Measurements from ENCODE around the gene RETSAT.
"Not testable (repeated sequence)": the region's sequence is repeated elsewhere in the genome, so short reads cannot be mapped to it uniquely, and the experiment has no call there.

Gene RETSAT

GRCh38 chr2:85378257-85378656 is 23.9 kb upstream of the RETSAT start:
- no peak for DNase-seq

DNA sequence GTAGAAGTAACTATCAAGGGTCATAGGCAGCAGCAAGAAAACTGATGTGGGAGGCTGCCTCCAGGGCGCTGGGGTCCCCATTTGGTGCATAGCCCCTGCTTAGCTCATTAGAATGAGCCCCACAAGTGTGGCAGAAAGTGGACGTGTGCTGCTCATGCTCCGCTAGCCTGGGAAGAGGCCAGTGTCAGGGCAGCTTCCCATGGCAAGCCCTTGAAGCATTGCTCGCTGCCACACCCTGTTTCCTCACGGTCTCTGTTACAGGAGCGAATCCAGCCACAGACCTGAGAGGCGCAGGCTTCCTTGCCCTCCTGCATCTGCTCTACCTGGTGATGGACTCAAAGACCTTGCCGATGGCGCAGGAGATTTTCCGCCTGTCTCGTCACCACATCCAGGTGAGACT is 22.8 kb upstream of the RETSAT start:
- DNase-seq = no peak

DNA sequence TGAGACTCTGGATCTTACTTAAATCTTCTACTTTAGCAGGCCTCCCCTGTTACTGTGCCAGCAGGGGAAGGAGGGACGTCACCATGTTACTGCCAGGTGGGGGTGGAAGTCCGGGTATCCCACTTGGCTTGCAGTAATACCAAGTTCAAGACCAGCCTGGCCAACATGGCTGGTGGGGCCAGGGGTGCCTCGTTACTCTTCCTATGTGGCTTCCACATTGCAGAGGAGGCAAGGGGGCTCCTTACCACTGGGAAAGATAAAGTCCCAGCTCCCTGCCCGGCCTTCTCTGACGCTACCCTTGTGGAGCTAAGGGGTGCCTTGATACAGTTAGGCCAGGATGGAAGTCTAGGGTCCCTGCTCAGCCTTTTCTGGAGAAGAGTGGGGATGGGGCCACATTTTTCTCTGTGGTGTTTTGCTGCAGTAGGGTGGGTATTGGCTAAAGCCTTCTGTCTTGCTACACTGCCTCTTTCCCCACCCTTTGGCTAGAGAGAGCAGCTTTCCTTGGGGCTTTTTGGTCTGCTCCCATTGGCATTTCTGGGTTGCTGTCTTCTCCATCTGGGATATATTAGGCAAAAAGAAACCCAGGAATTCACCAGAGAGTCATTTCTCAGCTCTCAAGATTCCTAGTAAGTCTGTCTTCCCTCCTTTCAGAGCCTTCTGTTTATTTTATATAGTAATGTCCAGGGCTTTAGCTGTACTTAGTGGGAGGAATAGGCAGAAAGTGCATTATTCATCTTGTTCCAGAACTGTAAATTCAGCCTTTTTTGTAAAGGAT is 22.1 kb upstream of the RETSAT start:
- no peak for DNase-seq

DNA sequence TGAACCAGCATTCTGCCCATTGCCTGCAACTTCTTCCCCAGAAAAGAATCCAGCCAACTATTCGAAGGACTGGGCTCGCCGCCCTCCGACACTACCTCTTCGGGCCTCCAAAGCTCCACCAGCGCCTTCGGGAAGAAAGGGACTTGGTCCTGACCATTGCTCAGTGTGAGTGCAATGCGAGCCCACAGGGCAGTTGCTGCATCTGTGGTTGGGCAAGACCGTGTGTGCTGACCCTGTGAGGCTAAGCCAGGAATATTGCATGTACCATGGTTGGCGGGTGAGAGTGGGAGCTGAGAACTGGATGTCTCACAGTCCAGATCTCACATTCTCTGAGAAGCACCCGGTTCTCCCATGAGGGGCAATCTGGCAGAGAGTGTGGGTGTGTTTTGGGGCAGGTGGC is 16.7 kb upstream of the RETSAT start:
- DNase-seq = peak in 1 of 2 donors; percentile 35

DNA sequence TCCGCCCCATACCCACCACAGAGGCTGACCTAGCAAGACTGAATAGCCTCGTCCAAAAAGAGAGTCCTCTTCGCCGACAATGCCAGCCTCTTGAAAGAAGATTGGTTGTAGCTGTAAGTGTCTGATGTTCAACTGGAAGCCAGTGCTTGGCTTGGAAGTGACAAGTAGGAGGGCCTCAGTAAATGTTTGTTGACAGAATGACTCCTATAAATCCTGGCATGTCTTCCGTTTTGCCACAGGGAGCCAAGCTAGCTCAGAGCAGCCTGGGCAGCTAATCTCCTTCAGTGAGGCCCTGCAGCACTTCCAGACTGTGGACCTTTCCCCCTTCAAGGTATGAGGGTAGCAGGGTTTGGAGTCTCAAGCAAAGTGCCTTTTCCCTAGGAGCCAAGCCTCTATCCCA is 15.2 kb upstream of the RETSAT start:
- no peak for DNase-seq

GRCh38 chr2:85368921-85369320 is 14.6 kb upstream of the RETSAT start:
- DNase-seq = no peak

- DNase-seq = no peak
Observed at GRCh38 chr2:85367180-85367579, 12.9 kb upstream of the RETSAT start.

DNA sequence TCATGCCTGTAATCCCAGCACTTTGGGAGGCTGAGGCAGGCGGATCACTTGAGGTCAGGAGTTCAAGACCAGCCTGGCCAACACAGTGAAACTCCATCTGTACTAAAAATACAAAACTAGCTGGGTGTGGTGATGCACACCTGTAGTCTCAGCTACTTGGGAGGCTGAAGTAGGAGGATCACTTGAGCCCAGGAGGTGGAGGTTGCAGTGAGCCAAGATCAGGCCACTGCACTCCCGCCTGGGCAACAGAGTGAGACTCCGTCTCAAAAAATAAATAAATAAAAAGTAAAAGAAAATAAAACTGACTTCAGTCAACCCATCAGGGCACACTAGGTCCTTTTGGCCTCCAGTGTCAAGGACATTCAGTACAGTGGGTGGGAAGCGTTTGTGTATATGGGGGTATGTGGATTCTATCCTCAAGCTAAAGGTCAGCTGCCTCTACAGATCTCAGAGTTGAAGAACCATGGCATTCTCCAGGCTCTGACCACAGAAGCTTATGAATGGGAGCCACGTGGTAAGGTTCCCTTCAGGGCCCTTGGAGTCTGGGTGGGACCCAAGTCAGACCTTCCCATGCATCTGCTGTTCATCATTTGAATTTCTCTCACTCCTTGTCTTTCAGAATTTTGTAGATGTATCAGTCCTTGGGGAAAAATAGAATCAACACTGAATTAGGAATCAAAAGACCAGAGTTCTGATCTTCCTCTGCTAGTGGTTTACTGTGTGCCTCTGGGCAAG is 8.5 kb upstream of the RETSAT start:
- not testable (repeated sequence) for DNase-seq

GRCh38 chr2:85357736-85358135 is 3.4 kb upstream of the RETSAT start:
- no peak for DNase-seq

DNA sequence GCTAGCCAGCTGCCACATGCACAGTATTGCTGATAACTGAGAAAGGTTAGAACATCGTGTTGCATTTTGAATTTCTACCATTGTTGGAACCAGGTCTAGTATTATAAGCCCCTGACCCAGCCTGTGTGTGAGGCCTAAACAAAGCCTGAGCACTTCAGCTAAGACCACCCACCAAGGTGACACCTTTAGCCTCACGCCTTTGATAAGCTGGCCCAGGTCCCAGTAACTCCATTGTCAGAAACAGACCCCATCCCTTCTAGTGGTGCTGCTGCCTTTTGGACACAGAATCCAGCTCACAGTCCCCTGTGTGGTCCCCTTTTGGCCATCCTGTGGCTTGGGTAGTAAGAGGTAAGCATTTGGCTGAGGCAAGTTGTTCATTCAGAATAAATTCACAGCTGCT is 1.9 kb upstream of the RETSAT start:
- DNase-seq = no peak

DNA sequence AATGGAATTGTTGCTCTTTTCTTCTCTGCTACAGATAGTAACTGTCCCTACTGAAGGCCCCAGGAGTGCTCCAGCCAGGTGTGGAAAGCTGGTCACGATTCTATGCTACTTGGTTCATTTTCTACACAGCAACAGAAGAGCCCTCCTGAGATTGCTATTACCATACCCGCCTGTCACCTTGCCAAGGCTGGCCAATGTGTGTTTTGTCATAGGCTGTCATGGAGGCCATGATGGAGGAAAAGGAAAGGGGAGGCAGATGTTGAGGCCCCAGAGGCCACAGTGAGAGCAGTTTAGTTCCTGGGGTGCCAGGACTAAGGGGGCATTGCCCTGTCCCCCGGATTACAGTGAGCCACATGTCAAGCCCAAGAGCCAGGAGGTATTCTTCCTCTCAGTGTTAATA is 1.2 kb upstream of the RETSAT start:
- no peak for DNase-seq

DNA sequence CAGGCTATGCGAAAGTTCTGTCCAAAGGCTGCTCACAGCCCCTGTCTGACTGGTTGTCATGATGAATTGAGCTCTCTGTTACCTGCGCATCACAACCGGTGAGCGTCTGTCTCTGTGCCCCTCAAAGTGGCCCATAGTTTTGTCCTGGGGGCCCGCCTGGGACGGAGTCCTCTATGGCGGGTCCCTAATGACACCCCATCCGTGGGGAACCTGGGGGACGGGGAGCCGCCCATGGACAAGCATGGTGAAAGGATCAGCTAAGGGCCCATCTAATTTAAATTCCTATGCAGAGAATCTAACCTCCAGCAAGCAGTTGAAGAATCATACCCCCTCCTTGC is 714 bp upstream of the RETSAT start:
- DNase-seq = no peak

DNA sequence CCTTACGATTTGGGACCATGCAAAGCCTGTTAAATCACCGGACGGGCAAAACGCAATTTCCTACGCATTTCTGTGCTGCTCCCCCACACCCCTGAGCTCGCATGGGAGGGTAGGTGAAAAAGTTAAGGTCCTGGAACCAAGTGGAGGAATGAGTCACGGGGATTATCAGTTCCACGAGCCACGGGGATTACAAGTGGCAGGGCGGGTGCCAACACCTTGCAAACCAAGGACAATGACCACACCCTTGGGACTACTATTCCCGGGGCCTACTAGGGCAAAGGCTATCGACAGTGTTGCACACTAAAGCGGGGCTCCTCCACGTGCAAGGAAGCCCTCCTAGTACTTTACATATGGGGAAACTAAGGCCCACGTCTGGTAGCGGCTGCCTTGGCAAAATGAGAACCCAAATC is 447 bp downstream of the RETSAT start:
- no peak for DNase-seq

- DNase-seq = no peak
Observed at GRCh38 chr2:85347599-85347998, 6.7 kb downstream of the RETSAT start.

GRCh38 chr2:85344356-85344954 is 9.9 kb downstream of the RETSAT start:
- DNase-seq = no peak

GRCh38 chr2:85343207-85343895 is 11.0 kb downstream of the RETSAT start:
- not testable (repeated sequence) for DNase-seq

DNA sequence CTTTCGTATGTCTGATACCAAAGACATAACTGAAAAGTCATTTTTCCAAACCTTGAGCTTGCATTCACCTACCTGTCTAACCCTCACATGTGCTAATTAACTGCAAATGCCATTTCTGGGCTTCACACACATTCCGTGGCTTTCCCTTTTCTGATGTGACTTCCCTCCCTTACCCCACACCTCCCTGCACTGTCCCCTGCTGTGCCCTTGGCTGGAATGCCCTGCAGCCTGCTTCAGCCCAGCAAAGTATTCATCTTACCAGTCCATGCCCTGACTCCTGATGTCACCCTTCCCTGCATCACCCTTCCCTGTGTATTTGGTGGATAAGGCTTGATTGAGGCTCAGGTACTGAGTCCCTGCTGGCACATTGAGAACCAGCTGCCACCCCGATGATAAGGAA is 12.2 kb downstream of the RETSAT start:
- no peak for DNase-seq

DNA sequence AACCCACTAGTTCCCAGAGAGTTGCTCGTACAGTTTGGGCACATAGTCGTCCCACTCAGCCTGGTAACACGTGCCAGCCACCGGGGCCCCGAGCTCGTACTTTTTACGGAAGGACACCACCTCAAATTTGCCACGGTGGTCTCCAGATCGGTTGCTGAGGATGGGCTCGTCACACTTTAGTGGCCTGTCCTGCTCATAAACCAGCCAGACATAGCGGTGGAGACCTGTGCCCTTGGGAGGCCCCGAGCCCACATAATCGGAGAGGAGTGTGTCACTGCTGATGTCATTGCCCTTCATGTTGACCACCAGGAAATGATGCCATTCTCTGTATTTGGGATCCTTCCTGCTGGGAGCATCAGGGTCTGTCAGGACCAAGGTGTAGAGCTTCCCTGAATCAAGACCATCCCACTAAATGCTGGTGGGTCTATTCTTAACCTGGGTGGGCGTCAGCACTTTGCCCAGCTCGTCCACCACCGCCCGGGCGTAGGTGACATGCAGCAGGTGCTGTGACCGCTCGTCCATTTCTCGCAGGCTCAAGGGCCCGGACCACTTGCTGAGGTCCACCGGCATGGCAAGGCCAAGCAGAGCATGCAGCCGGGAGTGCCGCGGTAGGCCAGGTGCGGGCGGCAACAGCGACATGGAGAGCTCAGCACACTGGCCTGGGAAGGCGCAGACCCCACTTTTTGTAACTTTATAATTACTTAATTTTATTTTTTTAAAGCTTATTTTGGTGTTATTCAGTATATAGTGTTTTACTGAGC is 12.9 kb downstream of the RETSAT start:
- DNase-seq = no peak

DNA sequence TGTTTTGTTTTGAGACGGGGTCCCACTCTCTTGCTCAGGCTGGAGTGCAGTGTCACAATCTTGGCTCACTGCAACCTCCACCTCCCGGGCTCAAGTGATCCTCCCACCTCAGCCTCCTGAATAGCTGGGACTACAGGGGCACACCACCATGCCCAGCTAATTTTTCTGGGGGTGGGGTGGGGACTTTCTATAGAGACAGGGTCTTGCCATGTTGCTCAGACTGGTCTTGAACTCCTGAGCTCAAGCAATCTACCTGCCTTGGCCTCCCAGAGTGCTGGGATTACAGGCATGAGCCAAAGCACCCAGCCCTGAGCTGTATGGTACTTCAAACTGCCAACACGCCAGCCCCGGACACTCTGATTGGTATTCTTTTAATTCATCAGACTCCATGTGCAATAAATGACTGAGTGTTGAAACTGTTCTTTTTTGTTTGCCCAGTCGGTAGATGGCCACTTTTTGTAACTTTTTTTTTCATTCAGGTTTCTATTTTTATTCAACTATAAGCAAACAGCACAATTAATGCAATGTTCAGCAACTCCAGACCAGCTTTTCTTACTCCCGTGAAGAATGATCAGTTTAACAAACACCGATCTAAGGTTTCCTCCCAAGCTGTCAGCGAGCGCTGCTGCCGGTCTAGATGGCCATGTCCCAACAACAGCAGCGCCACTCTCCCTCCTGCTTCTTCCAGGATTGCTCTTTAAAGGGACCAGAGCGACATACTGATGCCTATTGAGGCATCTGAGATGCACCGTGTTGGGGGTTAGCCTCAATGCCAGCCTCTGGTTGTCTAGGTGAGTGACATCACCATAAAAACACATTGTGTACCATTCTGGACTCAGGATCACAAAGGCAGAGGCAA is 14.1 kb downstream of the RETSAT start:
- no peak for DNase-seq

GRCh38 chr2:85334928-85335327 is 19.4 kb downstream of the RETSAT start:
- no peak for DNase-seq

DNA sequence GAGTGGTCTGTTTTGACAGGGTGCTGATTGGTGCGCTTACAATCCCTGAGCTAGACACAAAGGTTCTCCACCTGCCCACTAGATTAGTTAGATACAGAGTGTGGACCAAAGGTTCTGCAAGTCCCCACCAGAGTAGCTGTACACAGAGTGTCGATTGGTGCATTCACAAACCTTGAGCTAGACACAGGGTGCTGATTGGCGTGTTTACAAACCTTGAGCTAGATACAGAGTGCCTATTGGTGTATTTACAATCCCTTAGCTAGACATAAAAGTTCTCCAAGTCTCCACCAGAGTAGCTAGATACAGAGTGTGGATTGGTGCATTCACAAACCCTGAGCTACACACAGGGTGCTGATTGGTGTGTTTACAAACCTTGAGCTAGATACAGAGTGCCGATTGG is 20.5 kb downstream of the RETSAT start:
- DNase-seq = not testable (repeated sequence)
